Gastroesophageal sphincter (tissue), 4 donors: Measurements from ENCODE around the gene CXXC1. TPM values are rescaled to one million over a fixed set of nuclear protein-coding genes. Genes with fewer than 3 reads are reported as not detected.

Experiments used
- ATAC-seq: fragments of 150-250 bp; one replicate; pipeline ENCODE4 v1.9.1; 2016; ENCODE audit warnings: mild to moderate bottlenecking, moderate library complexity
- H3K27ac ChIP-seq, 4 donors: fragments of 200-600 bp; sonication (generic) in 3 of 4; 1 replicate in 3 of 4; 2 replicates in 1 of 4; pipeline ENCODE4 v1.5.1; 2016 to 2019
- H3K27me3 ChIP-seq: fragments of 200-600 bp; sonication (generic); one replicate; pipeline ENCODE4 v1.5.1; 2019
- H3K36me3 ChIP-seq, 2 donors: fragments of 200-600 bp; sonication (generic); one replicate each; pipeline ENCODE4 v1.5.1; 2019; ENCODE audit warnings: control low read depth in 1 of 2
- H3K4me1 ChIP-seq, 3 donors: fragments of 200-600 bp; sonication (generic); 1 replicate in 2 of 3; 2 replicates in 1 of 3; pipeline ENCODE4 v1.5.1; 2016 to 2019; ENCODE audit warnings: control low read depth in 2 of 3
- H3K4me3 ChIP-seq, 2 donors: fragments of 200-600 bp; sonication (generic); one replicate each; pipeline ENCODE4 v1.5.1; 2019; ENCODE audit warnings: mild to moderate bottlenecking in 1 of 2, moderate library complexity in 1 of 2
- H3K9me3 ChIP-seq, 3 donors: fragments of 200-600 bp; sonication (generic); one replicate each; pipeline ENCODE4 v1.5.1; 2017 to 2019; ENCODE audit warnings: control low read depth in 2 of 3
- CTCF ChIP-seq, 4 experiments: fragments of 200-600 bp in 2 of 4; fragments of 450-650 bp in 2 of 4; sonication (generic) in 1 of 4; IDR thresholded peaks; one replicate each; pipeline ENCODE4 v1.5.1; 2017 to 2019; ENCODE audit warnings: antibody characterized with exemption in 4 of 4, mild to moderate bottlenecking in 2 of 4, moderate library complexity in 2 of 4
- EP300 ChIP-seq: sonication (generic); formaldehyde crosslinking; IDR thresholded peaks from one replicate; pipeline ENCODE4 v1.6.1; 2017; ENCODE audit warnings: antibody characterized with exemption, mild to moderate bottlenecking
- POLR2A ChIP-seq, 2 donors: fragments of 450-650 bp; IDR thresholded peaks; one replicate each; pipeline ENCODE4 v1.6.1; 2017; ENCODE audit warnings: antibody characterized with exemption in 2 of 2, mild to moderate bottlenecking in 2 of 2, moderate library complexity in 1 of 2
- POLR2AphosphoS5 ChIP-seq: sonication (generic); formaldehyde crosslinking; IDR thresholded peaks from one replicate; pipeline ENCODE4 v1.6.1; 2017; ENCODE audit warnings: antibody characterized with exemption
- WGBS, 2 donors: methylation state at CpG; one replicate each; pipeline ENCODE4 v1.1.5; 2018; ENCODE audit warnings: low coverage in 1 of 2; 5-methylcytosine and 5-hydroxymethylcytosine counted together
- total RNA-seq, 4 donors: library from RNA; depleted of rRNA; stranded (reverse); fragments of >200 nt; gene quantifications; one replicate each; pipeline ENCODE4 v1.1.0, GENCODE V29; 2016

The CXXC1 gene
- total RNA-seq, 4 donors from 2014 or later: 44.4 to 54.9 (median 51.5) TPM

- H3K27me3 ChIP-seq: no peaks in the 10 kb centered on the region
- ATAC-seq: no peak
- 76 to 96% methylated on average over 4 to 7 of the region's 29 CpGs for WGBS, 2 donors
- no peak overlapping the region for H3K4me3 ChIP-seq
- no peaks in the 10 kb centered on the region for H3K9me3 ChIP-seq
- H3K36me3 ChIP-seq: peaks cover 0 to 53% of the 10 kb centered on the region in 2 donors
- TF ChIP-seq POLR2A (IDR thresholded peaks at IDR 0.05): no peak
- TF ChIP-seq EP300: no peak
- no peak for TF ChIP-seq POLR2AphosphoS5
- no peak for TF ChIP-seq CTCF (IDR thresholded peaks at IDR 0.05)
- H3K4me1 ChIP-seq: peaks cover 0 to 51% (median 21%) of the 10 kb centered on the region in 3 donors
- no peak overlapping the region for H3K27ac ChIP-seq
Observed at GRCh38 chr18:50283469-50284209, 3.9 kb downstream of the CXXC1 start.

GRCh38 chr18:50282521-50283335 lies 4.8 kb downstream of the CXXC1 start:
- Histone ChIP-seq H3K4me3 (peak overlapping the region in 1 of 2 donors; percentile 94), H3K9me3 (no peaks in the 10 kb centered on the region), H3K27me3 (no peaks in the 10 kb centered on the region), H3K27ac (peak overlapping the region in 3 of 4 donors; percentile 92 to 96 (median 94)), H3K36me3 (peaks cover 0 to 57% of the 10 kb centered on the region in 2 donors), H3K4me1 (peaks cover 0 to 47% (median 21%) of the 10 kb centered on the region in 3 donors)
- TF ChIP-seq CTCF (IDR thresholded peaks at IDR 0.05) (no peak), EP300 (no peak), POLR2AphosphoS5 (no peak), POLR2A (IDR thresholded peaks at IDR 0.05) (no peak)
- ATAC-seq: no peak
- WGBS, 2 donors: 90 to 96% methylated on average over 8 to 22 of the region's 42 CpGs

- no peak for ATAC-seq
Observed at GRCh38 chr18:50281972-50282520, 5.4 kb downstream of the CXXC1 start.

More at GRCh38 chr18:50281972-50282520, 5.4 kb downstream of the CXXC1 start:
- Histone ChIP-seq H3K4me1 (peaks cover 0 to 47% (median 21%) of the 10 kb centered on the region in 3 donors), H3K27ac (peak overlapping the region; percentile 55 to 96 (median 93)), H3K36me3 (peaks cover 0 to 64% of the 10 kb centered on the region in 2 donors), H3K9me3 (no peaks in the 10 kb centered on the region), H3K27me3 (no peaks in the 10 kb centered on the region), H3K4me3 (peak overlapping the region; percentile 63 to 94)
- TF ChIP-seq POLR2AphosphoS5 (no peak), EP300 (no peak), CTCF (IDR thresholded peaks at IDR 0.05) (no peak), POLR2A (IDR thresholded peaks at IDR 0.05) (no peak)
- 47% methylated on average over 3 of the region's 35 CpGs; no CpG with 5 or more reads in 1 of the 2 donors for WGBS, 2 donors
